Suprapubic skin (tissue), 4 donors: Measurements from ENCODE around the gene MAF.

Experiments used
- EP300 ChIP-seq: sonication (generic); formaldehyde crosslinking; IDR thresholded peaks from one replicate; pipeline ENCODE4 v1.6.1; 2017; ENCODE audit warnings: antibody characterized with exemption
- POLR2A ChIP-seq, 2 donors: fragments of 450-650 bp; IDR thresholded peaks; one replicate each; pipeline ENCODE4 v1.6.1; 2017; ENCODE audit warnings: antibody characterized with exemption in 2 of 2, mild to moderate bottlenecking in 2 of 2, moderate library complexity in 2 of 2
- POLR2AphosphoS5 ChIP-seq, 3 donors: sonication (generic); formaldehyde crosslinking; IDR thresholded peaks; one replicate each; pipeline ENCODE4 v1.6.1; 2017; ENCODE audit warnings: antibody characterized with exemption in 3 of 3
- TF ChIP-seq, protein P1 (sequence below), 2 donors: fragments of 200-600 bp in 1 of 2; fragments of 450-650 bp in 1 of 2; sonication (generic) in 1 of 2; IDR thresholded peaks; one replicate each; pipeline ENCODE4 v1.5.1; 2016 to 2019; ENCODE audit warnings: antibody characterized with exemption in 2 of 2, mild to moderate bottlenecking in 1 of 2, moderate library complexity in 1 of 2

DNA sequence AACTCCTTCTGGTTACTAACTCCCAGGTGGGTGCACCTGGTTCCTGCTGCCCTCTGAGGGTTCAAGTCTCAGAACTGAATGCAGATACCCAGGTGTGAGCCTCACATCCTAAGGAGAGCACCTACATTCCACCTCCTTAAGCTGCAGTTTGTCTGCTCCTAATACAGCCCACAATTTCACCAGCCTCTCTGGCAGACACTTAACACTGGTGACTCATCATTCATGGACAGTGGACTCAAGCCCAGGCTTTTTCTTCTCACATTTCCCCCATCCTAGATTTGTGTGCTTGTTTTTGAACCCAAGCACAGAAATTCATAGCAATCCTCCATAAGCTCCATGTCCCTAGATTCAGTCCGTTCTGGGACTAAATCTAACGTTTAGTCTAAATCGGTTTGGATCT, 7.0 kb upstream of the MAF start:
- TF ChIP-seq, protein P1, sequence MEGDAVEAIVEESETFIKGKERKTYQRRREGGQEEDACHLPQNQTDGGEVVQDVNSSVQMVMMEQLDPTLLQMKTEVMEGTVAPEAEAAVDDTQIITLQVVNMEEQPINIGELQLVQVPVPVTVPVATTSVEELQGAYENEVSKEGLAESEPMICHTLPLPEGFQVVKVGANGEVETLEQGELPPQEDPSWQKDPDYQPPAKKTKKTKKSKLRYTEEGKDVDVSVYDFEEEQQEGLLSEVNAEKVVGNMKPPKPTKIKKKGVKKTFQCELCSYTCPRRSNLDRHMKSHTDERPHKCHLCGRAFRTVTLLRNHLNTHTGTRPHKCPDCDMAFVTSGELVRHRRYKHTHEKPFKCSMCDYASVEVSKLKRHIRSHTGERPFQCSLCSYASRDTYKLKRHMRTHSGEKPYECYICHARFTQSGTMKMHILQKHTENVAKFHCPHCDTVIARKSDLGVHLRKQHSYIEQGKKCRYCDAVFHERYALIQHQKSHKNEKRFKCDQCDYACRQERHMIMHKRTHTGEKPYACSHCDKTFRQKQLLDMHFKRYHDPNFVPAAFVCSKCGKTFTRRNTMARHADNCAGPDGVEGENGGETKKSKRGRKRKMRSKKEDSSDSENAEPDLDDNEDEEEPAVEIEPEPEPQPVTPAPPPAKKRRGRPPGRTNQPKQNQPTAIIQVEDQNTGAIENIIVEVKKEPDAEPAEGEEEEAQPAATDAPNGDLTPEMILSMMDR (IDR thresholded peaks at IDR 0.05): no peak
- TF ChIP-seq POLR2A (IDR thresholded peaks at IDR 0.05) (no peak), EP300 (no peak), POLR2AphosphoS5 (IDR thresholded peaks at IDR 0.05) (no peak)
